ENCODE results near the gene ZNF827.
A peak's percentile ranks its signal among the peaks of the same experiment; 100 is the strongest.

ZNF827 gene

DNA sequence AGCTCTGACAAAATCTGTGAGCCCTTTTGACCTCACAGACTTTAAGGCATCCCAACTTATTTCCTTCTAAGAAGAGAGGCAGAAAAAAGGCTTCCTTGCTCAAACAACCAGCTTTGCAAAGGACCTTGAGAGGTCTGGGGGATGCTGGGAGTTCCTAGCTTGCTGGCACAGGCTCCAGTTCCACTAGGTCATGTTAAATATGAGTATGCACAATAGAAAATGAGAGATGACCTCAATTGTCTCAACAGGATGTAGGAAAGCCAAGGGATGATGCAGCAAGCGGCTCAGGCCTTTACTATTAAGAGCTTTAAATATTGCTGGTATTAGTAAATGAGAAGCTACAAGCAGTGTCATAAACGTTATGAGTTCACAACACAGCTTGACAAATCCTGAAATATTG is 13.3 kb upstream of the ZNF827 start:
- Histone ChIP-seq H3K9me3 (ENCODE audit: severe bottlenecking) (no peaks in the 10 kb centered on the region), H3K4me3 (ENCODE audit: severe bottlenecking) (no peak overlapping the region), H3K36me3 (ENCODE audit: low read depth) (no peaks in the 10 kb centered on the region), H3K27ac (ENCODE audit: poor library complexity, severe bottlenecking) (no peak overlapping the region), H3K4me1 (ENCODE audit: insufficient read depth, poor library complexity, severe bottlenecking) (peaks cover 13% of the 10 kb centered on the region), H3K27me3 (ENCODE audit: insufficient read depth, poor library complexity, severe bottlenecking) (no peaks in the 10 kb centered on the region)
- DNase-seq (ENCODE audit: low spot score) = no peak
- TF ChIP-seq, protein P1, sequence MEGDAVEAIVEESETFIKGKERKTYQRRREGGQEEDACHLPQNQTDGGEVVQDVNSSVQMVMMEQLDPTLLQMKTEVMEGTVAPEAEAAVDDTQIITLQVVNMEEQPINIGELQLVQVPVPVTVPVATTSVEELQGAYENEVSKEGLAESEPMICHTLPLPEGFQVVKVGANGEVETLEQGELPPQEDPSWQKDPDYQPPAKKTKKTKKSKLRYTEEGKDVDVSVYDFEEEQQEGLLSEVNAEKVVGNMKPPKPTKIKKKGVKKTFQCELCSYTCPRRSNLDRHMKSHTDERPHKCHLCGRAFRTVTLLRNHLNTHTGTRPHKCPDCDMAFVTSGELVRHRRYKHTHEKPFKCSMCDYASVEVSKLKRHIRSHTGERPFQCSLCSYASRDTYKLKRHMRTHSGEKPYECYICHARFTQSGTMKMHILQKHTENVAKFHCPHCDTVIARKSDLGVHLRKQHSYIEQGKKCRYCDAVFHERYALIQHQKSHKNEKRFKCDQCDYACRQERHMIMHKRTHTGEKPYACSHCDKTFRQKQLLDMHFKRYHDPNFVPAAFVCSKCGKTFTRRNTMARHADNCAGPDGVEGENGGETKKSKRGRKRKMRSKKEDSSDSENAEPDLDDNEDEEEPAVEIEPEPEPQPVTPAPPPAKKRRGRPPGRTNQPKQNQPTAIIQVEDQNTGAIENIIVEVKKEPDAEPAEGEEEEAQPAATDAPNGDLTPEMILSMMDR (IDR thresholded peaks at IDR 0.05; ENCODE audit: poor library complexity, severe bottlenecking) = no peak
- ATAC-seq (ENCODE audit: low read depth) = no peak

DNA sequence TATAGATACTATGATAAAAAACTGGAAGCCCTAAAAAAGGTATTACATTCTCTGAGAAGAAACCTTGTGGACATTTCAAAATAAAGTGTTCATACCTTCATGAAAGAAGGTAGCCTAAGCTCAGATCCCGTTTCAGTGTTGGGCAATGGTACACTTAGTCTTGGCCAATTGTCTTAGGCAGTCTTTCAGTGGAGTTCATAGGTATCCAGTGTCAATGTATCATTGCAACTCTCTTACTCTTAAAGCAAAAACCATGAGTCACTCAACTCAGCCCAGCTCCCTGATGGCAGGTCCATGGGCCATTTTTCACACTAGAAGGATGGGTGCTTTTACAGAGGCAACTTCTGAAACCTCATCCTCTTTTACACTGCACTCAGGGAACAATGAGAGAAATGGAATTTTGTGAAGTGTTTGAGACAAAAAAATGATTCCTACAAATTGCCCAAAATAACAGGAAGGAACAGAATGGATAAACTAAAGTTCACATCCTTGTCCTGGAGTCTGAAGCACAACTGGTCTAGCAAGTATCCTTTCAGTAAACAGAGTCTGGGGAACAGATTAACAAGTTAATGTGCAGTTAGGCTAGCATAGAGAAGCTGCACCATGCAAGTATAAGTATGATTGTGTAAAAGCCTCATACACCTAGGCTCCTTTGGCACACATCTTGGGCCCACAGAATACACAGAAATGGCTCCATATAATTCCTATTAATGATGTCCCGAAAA is 7.0 kb upstream of the ZNF827 start:
- Histone ChIP-seq H3K4me3 (ENCODE audit: severe bottlenecking) (no peak overlapping the region), H3K27ac (ENCODE audit: poor library complexity, severe bottlenecking) (no peak overlapping the region), H3K27me3 (ENCODE audit: insufficient read depth, poor library complexity, severe bottlenecking) (no peaks in the 10 kb centered on the region), H3K4me1 (ENCODE audit: insufficient read depth, poor library complexity, severe bottlenecking) (no peaks in the 10 kb centered on the region), H3K36me3 (ENCODE audit: low read depth) (no peaks in the 10 kb centered on the region), H3K9me3 (ENCODE audit: severe bottlenecking) (no peaks in the 10 kb centered on the region)
- TF ChIP-seq, protein P1 (IDR thresholded peaks at IDR 0.05; ENCODE audit: poor library complexity, severe bottlenecking) = no peak
- ATAC-seq (ENCODE audit: low read depth) (peak; percentile 98), DNase-seq (ENCODE audit: low spot score) (no peak)

DNA sequence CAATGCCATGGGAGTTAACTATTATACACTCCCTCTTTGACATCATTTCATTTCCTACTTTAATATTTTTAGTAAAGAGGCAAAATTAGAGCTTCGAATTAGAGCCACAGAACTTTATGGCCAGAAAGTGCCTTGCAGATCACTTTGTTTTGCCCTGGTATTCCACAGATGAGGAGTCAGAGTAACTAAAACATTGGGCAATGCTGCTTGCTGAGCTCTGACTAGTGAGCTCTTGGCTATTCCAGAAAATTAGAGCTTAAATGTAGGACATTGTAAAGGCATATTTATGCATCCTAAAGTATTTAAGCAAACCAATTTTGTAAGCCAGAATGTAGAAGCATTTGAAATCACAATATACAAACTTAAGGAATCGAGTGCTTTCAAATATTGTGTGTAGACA is 6.3 kb upstream of the ZNF827 start:
- DNase-seq (ENCODE audit: low spot score) = no peak
- no peaks in the 10 kb centered on the region for H3K27me3 ChIP-seq (ENCODE audit: insufficient read depth, poor library complexity, severe bottlenecking)
- no peak for ATAC-seq (ENCODE audit: low read depth)
- TF ChIP-seq, protein P1 (IDR thresholded peaks at IDR 0.05; ENCODE audit: poor library complexity, severe bottlenecking) = no peak
- no peaks in the 10 kb centered on the region for H3K9me3 ChIP-seq (ENCODE audit: severe bottlenecking)
- peaks cover 1% of the 10 kb centered on the region for H3K4me1 ChIP-seq (ENCODE audit: insufficient read depth, poor library complexity, severe bottlenecking)
- no peak overlapping the region for H3K27ac ChIP-seq (ENCODE audit: poor library complexity, severe bottlenecking)
- no peak overlapping the region for H3K4me3 ChIP-seq (ENCODE audit: severe bottlenecking)
- H3K36me3 ChIP-seq (ENCODE audit: low read depth) = no peaks in the 10 kb centered on the region

DNA sequence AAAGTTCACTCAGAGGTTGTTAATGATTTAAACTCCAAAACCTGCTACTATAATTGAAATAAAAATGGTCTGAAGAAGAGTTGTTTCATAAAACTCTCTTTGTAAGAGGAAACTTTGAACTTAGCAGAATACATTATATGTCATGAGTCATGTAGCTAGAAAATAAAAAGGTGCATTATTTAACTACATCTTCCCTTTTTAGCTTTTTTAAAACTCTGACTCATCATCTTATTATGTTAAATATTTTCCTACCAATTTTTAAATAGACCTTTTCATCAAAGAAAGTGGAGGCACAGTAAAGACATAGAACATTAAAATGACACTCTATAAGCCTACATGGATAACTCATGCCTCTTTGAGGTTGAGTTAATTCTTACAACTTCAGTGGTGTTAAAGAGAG is 1.2 kb upstream of the ZNF827 start:
- H3K27ac ChIP-seq (ENCODE audit: poor library complexity, severe bottlenecking) = peak overlapping the region; percentile 75
- TF ChIP-seq, protein P1 (IDR thresholded peaks at IDR 0.05; ENCODE audit: poor library complexity, severe bottlenecking) = peak; percentile 12
- ATAC-seq (ENCODE audit: low read depth) (peak; percentile 16; the same call in 1 of the 3 replicates), DNase-seq (ENCODE audit: low spot score) (no peak)
- no peaks in the 10 kb centered on the region for H3K27me3 ChIP-seq (ENCODE audit: insufficient read depth, poor library complexity, severe bottlenecking)
- peaks cover 12% of the 10 kb centered on the region for H3K4me1 ChIP-seq (ENCODE audit: insufficient read depth, poor library complexity, severe bottlenecking)
- H3K36me3 ChIP-seq (ENCODE audit: low read depth) = no peaks in the 10 kb centered on the region
- no peaks in the 10 kb centered on the region for H3K9me3 ChIP-seq (ENCODE audit: severe bottlenecking)
- no peak overlapping the region for H3K4me3 ChIP-seq (ENCODE audit: severe bottlenecking)

DNA sequence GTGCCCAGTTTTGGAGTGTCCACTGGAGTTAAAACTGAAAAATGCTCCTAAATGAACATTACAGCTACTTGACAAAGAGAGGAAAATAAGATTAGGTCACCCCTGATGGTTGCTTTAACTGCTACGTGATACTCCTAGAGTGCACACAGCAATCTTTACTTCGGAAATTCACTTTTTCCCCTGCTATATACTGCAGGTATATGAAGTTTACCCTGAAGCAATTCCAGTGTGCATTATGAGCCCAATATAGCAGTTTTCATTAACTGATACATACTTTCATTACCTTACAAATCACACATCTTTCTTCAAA is 773 bp upstream of the ZNF827 start:
- peaks cover 12% of the 10 kb centered on the region for H3K4me1 ChIP-seq (ENCODE audit: insufficient read depth, poor library complexity, severe bottlenecking)
- no peaks in the 10 kb centered on the region for H3K9me3 ChIP-seq (ENCODE audit: severe bottlenecking)
- no peak overlapping the region for H3K4me3 ChIP-seq (ENCODE audit: severe bottlenecking)
- ATAC-seq (ENCODE audit: low read depth) (no peak), DNase-seq (ENCODE audit: low spot score) (no peak)
- H3K36me3 ChIP-seq (ENCODE audit: low read depth) = no peaks in the 10 kb centered on the region
- H3K27me3 ChIP-seq (ENCODE audit: insufficient read depth, poor library complexity, severe bottlenecking) = no peaks in the 10 kb centered on the region
- TF ChIP-seq, protein P1 (IDR thresholded peaks at IDR 0.05; ENCODE audit: poor library complexity, severe bottlenecking) = no peak
- peak overlapping the region; percentile 75 for H3K27ac ChIP-seq (ENCODE audit: poor library complexity, severe bottlenecking)

All from RWPE2 (cell line).